ENCODE measurements around the gene GOLGA6C. TPM values are rescaled to one million over a fixed set of nuclear protein-coding genes. Genes with fewer than 3 reads are reported as not detected.
"Not testable (repeated sequence)": the region's sequence is repeated elsewhere in the genome, so short reads cannot be mapped to it uniquely, and the experiment has no call there.

GOLGA6C gene
- total RNA-seq, 1 experiment from 2014 or later = not detected

- no peak for DNase-seq (ENCODE audit: low read depth)
Measured at GRCh38 chr15:75314552-75315290, 56.6 kb downstream of the GOLGA6C start.

DNA sequence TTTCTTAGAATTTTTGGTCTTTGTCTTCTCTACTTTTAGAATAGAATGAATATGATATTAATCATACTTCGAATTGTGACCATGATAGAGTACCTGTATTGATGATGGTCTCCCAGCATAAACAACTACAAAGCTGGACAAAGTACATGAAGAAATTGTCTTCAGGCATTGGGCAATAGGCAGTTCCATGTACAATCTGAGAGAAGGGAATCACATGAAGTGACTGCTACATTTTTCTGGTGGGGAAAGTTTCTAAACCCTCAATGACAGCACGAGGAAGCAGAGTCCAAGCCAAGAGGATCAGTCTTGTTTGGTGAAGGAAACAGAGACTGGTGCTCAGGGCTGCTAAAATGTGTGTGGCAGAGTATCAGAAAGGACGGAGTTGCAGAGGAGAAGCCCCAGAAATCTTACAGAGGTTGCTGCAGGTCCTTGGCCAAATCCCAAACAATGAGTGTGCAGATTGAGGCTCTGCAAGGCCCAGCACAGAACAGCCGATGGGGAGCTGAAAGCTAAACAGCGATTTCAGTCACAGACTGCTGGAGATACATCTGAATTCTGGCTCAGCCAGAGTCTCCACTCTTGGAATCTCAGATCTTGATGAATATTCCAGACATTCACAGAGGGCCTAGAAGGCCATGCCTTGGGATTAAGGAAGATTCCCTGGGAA is 61.2 kb downstream of the GOLGA6C start:
- DNase-seq (ENCODE audit: low read depth) = not testable (repeated sequence)

Other genes starting within 250 kb of the GOLGA6C start
- gene PPCDC, start 234.7 kb upstream of the GOLGA6C start, total RNA-seq (2014; rRNA removed) = 21.1 and 22.8 TPM in 2 replicates
- 3.1 and 3.3 TPM in 2 replicates for gene C15orf39, start 56.5 kb upstream of the GOLGA6C start, total RNA-seq (2014; rRNA removed)
- not detected in 2 replicates for gene GOLGA6D, start 24.5 kb downstream of the GOLGA6C start, total RNA-seq (2014; rRNA removed)
- 185 and 198 TPM in 2 replicates for gene COMMD4, start 77.7 kb downstream of the GOLGA6C start, total RNA-seq (2014; rRNA removed)
- gene NEIL1, start 88.7 kb downstream of the GOLGA6C start, total RNA-seq (2014; rRNA removed) = 3.0 and 4.4 TPM in 2 replicates
- gene MAN2C1, start 110.3 kb downstream of the GOLGA6C start, total RNA-seq (2014; rRNA removed) = 85.2 and 91.5 TPM in 2 replicates
- gene SIN3A, start 193.4 kb downstream of the GOLGA6C start, total RNA-seq (2014; rRNA removed) = 21.5 and 26.9 TPM in 2 replicates